ENCODE results near the gene DEXI.

The DEXI gene

GRCh38 chr16:10945065-10945787, 3.0 kb upstream of the DEXI start:
- Histone ChIP-seq H3K27ac (peak overlapping the region; percentile 27 to 94 (median 83)), H3K4me3 (peak overlapping the region; percentile 60 to 99 (median 88))

GRCh38 chr16:10944249-10945064, 2.2 kb upstream of the DEXI start, which contains the start of gene CLEC16A:
TSS of gene CLEC16A (plus strand) at chr16:10944564. CDS start at chr16:10944718, 154 bp downstream.
- peak within 1 kb of the TSS; percentile 27 to 94 (median 83) for H3K27ac ChIP-seq
- peak within 1 kb of the TSS; percentile 60 to 99 (median 88) for H3K4me3 ChIP-seq

GRCh38 chr16:10943064-10943353, 741 bp upstream of the DEXI start:
- peak overlapping the region in 10 of 21 experiments; percentile 66 to 93 (median 86) for H3K27ac ChIP-seq
- peak overlapping the region in 4 of 7 experiments; percentile 71 to 89 (median 78) for H3K4me3 ChIP-seq

- Histone ChIP-seq H3K27ac (peak overlapping the region; percentile 61 to 94 (median 86)), H3K4me3 (peak overlapping the region; percentile 66 to 94 (median 79))
These were observed 325 bp downstream of the DEXI start for GRCh38 chr16:10941935-10942351.

- Histone ChIP-seq H3K4me3 (peak overlapping the region; percentile 66 to 94 (median 79)), H3K27ac (peak overlapping the region; percentile 17 to 94 (median 85))
These were observed 938 bp downstream of the DEXI start for GRCh38 chr16:10941127-10941933.

GRCh38 chr16:10940501-10941079, 1.7 kb downstream of the DEXI start:
- peak overlapping the region; percentile 66 to 94 (median 79) for H3K4me3 ChIP-seq
- peak overlapping the region in 17 of 21 experiments; percentile 11 to 94 (median 85) for H3K27ac ChIP-seq

GRCh38 chr16:10939649-10940234, 2.5 kb downstream of the DEXI start:
- Histone ChIP-seq H3K27ac (peak overlapping the region in 7 of 21 experiments; percentile 14 to 94 (median 66)), H3K4me3 (peak overlapping the region in 1 of 7 experiments; percentile 2)

- Histone ChIP-seq H3K4me3 (no peak overlapping the region), H3K27ac (peak overlapping the region in 13 of 21 experiments; percentile 13 to 92 (median 42))
These were observed 3.2 kb downstream of the DEXI start for GRCh38 chr16:10938796-10939648.

GRCh38 chr16:10938321-10938720, 3.9 kb downstream of the DEXI start:
- no peak overlapping the region for H3K4me3 ChIP-seq
- H3K27ac ChIP-seq, result peak overlapping the region in 13 of 21 experiments; percentile 11 to 66 (median 36)

GRCh38 chr16:10937068-10937859, 5.0 kb downstream of the DEXI start:
- Histone ChIP-seq H3K27ac (peak overlapping the region in 15 of 21 experiments; percentile 8 to 66 (median 45)), H3K4me3 (peak overlapping the region in 4 of 7 experiments; percentile 6 to 18 (median 8))

GRCh38 chr16:10936272-10936984, 5.8 kb downstream of the DEXI start:
- Histone ChIP-seq H3K4me3 (no peak overlapping the region), H3K27ac (peak overlapping the region in 6 of 21 experiments; percentile 19 to 66 (median 54))

GRCh38 chr16:10935226-10935915, 6.9 kb downstream of the DEXI start:
- Histone ChIP-seq H3K4me3 (no peak overlapping the region), H3K27ac (peak overlapping the region in 1 of 21 experiments; percentile 3)

GRCh38 chr16:10934325-10935107, 7.8 kb downstream of the DEXI start:
- H3K27ac ChIP-seq, result peak overlapping the region in 1 of 21 experiments; percentile 3
- H3K4me3 ChIP-seq, result no peak overlapping the region

- Histone ChIP-seq H3K27ac (peak overlapping the region in 1 of 21 experiments; percentile 3), H3K4me3 (no peak overlapping the region)
These were observed 8.4 kb downstream of the DEXI start for GRCh38 chr16:10933865-10934264.
